ENCODE results near the gene C2orf80. TPM values are rescaled to one million over a fixed set of nuclear protein-coding genes. Genes with fewer than 3 reads are reported as not detected.
"Not testable (repeated sequence)": the region's sequence is repeated elsewhere in the genome, so short reads cannot be mapped to it uniquely, and the experiment has no call there.

The C2orf80 gene
- polyA plus RNA-seq, 4 donors, result 0.46 to 0.58 TPM; not detected in 2

DNA sequence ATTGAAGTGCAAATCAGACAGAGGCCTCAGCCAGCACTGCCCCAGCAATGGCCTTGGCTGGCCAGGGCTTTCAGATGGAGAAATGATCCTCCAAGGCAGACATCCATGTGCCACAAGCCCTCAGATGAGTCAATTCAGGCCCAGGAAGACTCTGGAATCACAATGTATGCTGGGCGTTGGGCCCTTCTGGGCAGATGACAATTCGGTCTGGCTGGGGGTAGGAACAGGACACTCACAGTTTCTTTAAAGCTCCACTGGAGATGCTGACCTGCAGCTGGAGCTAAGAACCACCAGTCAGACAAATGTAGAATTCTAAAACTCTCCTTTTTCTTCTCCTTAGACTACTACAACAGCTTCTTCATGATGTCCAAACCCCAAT, 53.1 kb downstream of the C2orf80 start:
- no peak for DNase-seq (ENCODE audit: low read depth in 4 of 4, low spot score in 3 of 4)

DNA sequence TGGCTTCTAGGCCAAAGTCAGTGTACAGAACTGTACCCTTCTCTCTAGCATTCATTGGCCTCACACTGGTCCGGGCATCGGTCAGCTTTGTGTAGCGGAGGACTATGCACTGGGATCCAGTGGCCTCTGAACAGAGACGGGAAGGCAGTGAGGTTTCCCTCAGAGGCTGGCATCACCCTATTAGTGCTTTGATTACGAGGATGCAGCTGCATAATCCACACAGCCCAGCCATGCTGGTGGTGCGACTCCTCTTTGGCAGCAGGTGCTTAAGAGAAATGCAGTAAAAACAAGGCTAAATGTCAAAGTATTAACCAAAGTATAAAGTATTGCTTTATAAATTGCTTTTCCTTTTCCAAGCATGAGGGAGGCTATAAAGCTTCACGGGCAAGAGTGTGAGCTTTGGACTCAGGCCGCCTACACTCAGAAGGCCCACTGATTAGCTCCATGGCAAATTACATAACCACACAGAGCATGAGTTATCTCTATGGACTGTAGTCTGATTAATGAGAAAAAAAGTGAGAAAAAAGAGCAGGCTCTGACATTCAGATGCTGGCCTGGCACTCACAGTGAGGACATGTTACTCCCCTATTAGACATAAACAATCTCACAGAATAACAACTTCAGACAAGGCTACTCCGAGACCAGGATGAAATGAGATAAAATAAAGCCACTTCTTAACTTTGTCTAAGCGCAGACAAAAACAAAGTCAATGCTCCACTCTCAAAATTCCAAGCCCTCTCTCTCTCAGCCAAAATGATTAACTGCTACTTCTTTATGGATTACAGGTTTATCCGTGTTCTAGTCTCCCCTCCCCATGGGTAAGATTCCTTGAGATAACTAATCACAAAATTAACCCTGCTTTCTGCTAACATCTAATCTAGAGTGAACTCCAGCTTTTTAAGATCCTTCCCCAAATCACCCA, 53.8 kb downstream of the C2orf80 start:
- DNase-seq (ENCODE audit: low read depth in 4 of 4, low spot score in 3 of 4), result no peak

DNA sequence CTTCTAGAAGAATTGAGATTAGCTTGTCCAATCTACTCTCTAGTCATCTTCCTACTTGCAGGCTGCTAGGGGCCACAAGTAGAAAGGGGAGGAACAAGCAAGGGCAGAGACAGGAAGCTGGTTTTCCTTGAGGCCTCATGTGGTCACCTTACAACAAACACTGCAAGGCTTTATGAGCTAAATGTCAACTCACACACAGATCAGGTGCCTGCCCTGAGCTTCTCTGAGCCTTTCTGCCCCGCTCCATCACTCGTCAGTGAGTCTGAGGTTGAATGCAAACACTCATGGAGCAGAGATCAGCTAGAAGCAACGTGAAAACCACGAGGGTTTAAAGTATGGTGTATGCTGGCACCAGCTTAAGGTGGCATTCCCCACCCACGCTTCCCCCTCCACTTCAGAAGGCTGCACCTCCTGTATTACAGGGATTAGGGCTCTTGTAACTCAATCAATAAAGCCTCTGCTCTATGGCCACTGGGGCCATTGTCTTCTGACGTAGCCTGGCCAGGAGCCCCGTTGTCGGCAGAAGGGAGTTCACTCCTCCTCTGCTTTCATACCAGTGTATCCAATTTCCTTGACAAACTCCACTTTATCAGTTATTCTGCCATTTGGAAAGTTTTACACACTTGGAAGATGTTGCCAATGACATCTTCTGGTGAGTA, 54.8 kb downstream of the C2orf80 start:
- no peak for DNase-seq (ENCODE audit: low read depth in 4 of 4, low spot score in 3 of 4)

GRCh38 chr2:208130712-208131110, 59.1 kb downstream of the C2orf80 start:
- no peak for DNase-seq (ENCODE audit: low read depth in 4 of 4, low spot score in 3 of 4)

DNA sequence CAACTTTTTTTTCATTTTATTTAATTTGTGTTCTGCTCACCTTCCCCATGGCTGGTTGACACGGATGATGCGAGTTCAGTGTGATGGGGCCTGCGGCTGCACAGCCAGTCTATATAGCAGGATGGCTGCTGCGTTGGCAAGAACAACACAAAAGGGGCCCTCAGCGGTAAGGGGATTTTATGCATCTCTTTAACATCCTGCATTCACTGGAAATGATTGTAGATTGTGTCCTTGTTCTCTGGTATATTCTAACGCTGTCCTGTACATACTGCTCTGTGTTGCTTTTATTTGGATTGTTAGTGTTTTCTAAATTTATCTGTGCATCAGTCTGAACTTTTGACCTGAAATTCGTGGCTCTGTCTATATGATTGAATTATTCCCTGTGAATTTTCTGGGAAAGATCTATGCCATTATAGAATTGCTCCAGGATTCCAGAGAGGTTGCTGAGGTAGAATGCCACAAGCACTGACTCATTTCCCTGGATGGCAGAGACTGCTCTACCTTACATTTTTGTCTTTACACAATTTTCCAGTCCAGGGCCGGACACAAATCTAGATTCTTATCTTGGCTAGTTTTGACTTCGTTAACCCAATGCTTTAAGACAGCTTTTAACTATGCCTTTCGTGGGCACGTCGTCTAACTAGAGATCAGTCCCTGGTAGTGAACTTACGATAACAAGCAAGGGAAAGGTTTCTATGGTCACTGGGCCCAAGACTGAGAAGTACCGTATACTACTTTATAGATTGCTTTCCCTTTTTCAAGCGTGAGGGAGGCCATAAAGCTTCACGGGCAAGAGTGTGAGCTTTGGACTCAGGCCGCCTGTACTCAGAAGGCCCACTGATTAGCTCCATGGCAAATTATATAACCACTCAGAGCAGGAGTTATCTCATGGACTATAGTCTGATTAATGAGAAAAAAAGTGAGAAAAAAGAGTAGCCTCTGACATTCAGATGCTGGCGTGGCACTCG, 59.8 kb downstream of the C2orf80 start, which contains the start of gene CRYGC:
CRYGC (minus strand) TSS at position 85 of the 968 bp plus-strand sequence; CDS start at position 49, 36 bp downstream.
- DNase-seq (ENCODE audit: low read depth in 4 of 4, low spot score in 3 of 4), result no peak

- DNase-seq (ENCODE audit: low read depth in 4 of 4, low spot score in 3 of 4), result no peak
Measured at GRCh38 chr2:208128136-208128535, 61.7 kb downstream of the C2orf80 start.

GRCh38 chr2:208127090-208127489, 62.7 kb downstream of the C2orf80 start:
- no peak for DNase-seq (ENCODE audit: low read depth in 4 of 4, low spot score in 3 of 4)

- DNase-seq (ENCODE audit: low read depth in 4 of 4, low spot score in 3 of 4), result no peak
Measured at GRCh38 chr2:208125251-208125650, 64.6 kb downstream of the C2orf80 start.

DNA sequence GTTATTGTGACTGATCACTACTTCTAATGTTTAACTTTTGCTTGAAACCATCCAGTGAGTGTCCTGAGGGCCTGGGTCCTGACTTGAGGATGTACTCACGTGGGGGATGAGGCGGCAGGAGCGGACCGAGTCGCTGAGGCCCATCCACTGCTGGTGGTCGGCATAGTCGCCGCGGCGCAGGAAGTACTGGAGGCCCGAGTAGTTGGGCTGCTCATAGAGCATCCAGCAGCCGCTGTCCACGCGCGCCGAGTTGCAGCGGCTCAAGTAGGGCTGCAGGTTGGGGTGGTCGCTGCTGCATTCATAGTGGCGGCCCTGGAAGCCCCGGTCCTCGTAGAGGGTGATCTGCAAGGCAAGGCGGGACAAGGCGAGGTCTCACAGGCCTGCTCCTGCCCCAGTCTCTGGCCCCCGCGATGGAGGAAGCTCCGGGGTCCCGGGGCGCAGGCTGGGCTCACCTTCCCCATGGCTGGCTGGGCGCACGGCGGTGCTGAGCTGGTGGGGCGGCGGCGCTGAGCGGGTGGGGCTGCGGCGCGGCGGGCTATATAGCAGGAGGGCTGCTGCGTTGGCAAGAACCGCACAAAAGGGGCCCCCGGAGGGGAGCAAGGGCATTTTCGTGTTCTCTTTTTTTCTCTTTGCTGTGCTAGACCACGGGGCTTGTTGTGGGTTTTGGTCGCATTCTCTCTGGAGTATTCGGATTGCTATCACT, 65.7 kb downstream of the C2orf80 start, which contains the start of gene CRYGD:
CRYGD (minus strand) TSS at position 512 of the 703 bp plus-strand sequence; CDS start at position 461, 51 bp downstream.
- DNase-seq (ENCODE audit: low read depth in 4 of 4, low spot score in 3 of 4), result not testable (repeated sequence)

DNA sequence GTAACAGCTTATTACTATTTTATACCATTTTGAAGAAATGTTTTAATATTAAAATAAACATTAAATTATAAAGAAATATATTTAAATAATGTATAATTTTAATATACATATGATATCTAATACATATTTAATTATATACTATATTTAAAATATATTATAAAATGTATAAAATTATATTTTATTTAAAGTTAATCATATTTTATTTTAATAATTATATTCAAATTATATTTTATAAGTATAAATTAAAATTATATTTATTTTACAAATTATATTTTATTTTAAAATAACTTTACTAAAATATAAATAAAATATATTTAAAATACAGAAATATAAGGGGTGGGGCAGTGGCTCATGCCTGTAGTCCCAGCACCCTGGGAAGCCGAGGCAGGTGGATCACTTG, 67.6 kb downstream of the C2orf80 start:
- DNase-seq (ENCODE audit: low read depth in 4 of 4, low spot score in 3 of 4), result no peak

DNA sequence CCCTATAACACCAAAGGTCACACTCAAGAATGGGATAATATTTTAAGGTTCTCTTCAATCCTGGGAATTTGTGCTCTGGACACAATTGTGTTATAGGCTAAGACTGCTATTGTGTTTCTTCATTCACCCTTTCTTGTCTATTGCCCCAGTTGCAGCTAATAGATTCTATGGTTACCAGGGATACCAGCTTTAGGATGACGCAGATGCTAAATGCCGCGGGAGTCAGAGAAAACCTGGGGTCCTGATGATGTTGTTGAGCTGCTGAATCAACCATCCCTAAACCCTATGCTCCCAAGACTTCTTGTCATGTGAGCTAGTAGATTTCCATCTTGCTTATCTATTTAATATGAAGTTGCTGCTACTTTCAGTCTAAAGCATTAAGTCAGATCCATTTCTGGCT, 70.9 kb downstream of the C2orf80 start:
- no peak for DNase-seq (ENCODE audit: low read depth in 4 of 4, low spot score in 3 of 4)

DNA sequence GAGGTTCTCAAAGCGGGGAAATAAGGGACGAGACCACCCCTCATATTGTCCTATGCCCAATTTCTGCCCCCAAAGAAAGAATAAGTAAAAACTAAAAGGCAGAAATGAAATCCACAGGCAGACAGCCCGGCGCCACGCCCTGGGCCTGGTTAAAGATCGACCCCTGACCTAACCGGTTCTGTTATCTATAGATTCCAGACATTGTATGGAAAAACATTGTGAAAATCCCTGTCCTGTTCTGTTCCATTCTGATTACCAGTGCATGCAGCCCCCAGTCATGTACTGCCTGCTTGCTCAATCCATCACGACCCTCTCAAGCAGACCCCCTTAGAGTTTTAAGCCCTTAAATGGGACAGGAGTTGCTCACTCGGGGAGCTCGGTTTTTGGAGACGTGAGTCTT, 72.4 kb downstream of the C2orf80 start:
- DNase-seq (ENCODE audit: low read depth in 4 of 4, low spot score in 3 of 4), result not testable (repeated sequence)

Other genes with a start within 250 kb of the C2orf80 start
- gene PLEKHM3, start 164.5 kb downstream of the C2orf80 start, polyA plus RNA-seq (ENCODE audit: insufficient read length in 4 of 4), result 10 to 100 TPM; 13.7 to 16.0 (median 14.3) TPM
- gene CRYGD, start 65.5 kb downstream of the C2orf80 start, polyA plus RNA-seq (ENCODE audit: insufficient read length in 4 of 4), result not detected
- gene CRYGC, start 60.2 kb downstream of the C2orf80 start, polyA plus RNA-seq (ENCODE audit: insufficient read length in 4 of 4), result not detected
- gene CRYGB, start 43.9 kb downstream of the C2orf80 start, polyA plus RNA-seq (ENCODE audit: insufficient read length in 4 of 4), result not detected
- gene CRYGA, start 26.4 kb downstream of the C2orf80 start, polyA plus RNA-seq (ENCODE audit: insufficient read length in 4 of 4), result not detected
- 100 to 1,000 TPM in 2 of 4 donors, 10 to 100 TPM in 2; 64.4 to 117 (median 100) TPM for gene IDH1, start 65.0 kb upstream of the C2orf80 start, polyA plus RNA-seq (ENCODE audit: insufficient read length in 4 of 4)
- 10 to 100 TPM; 25.1 to 27.7 (median 25.8) TPM for gene PIKFYVE, start 76.2 kb upstream of the C2orf80 start, polyA plus RNA-seq (ENCODE audit: insufficient read length in 4 of 4)
- gene PTH2R, start 216.8 kb upstream of the C2orf80 start, polyA plus RNA-seq (ENCODE audit: insufficient read length in 4 of 4), result 10 to 100 TPM in 3 of 4 donors, 1 to 10 TPM in 1; 2.0 to 45.0 (median 40.5) TPM